Liver (tissue), 9 donors: ENCODE measurements around the gene SHCBP1. TPM values are rescaled to one million over a fixed set of nuclear protein-coding genes. Genes with fewer than 3 reads are reported as not detected.

Experiments used
- DNase-seq: peaks from one replicate; pipeline ENCODE4 v3.0.0-alpha.2; 2017; ENCODE audit warnings: low spot score
- H3K27ac ChIP-seq, 2 donors: one replicate each; pipeline ENCODE4 v1.7.0; 2013; ENCODE audit warnings: inconsistent platforms in 2 of 2, low read length in 2 of 2, control low read depth in 1 of 2, low read depth in 1 of 2, mild to moderate bottlenecking in 1 of 2
- H3K27me3 ChIP-seq, 4 donors: one replicate each; pipeline versions ENCODE4 v1.6.1 to v1.7.0; 2013; ENCODE audit warnings: low read length in 3 of 4, inconsistent platforms in 1 of 4, mild to moderate bottlenecking in 1 of 4, moderate library complexity in 1 of 4; ENCODE audit not compliant: control insufficient read depth in 4 of 4, insufficient read depth in 4 of 4
- H3K36me3 ChIP-seq, 4 donors: one replicate each; pipeline versions ENCODE4 v1.6.1 to v1.7.0; 2013; ENCODE audit warnings: low read length in 3 of 4, mild to moderate bottlenecking in 3 of 4, low read depth in 1 of 4, moderate library complexity in 1 of 4; ENCODE audit not compliant: control insufficient read depth in 4 of 4, insufficient read depth in 3 of 4
- H3K4me1 ChIP-seq, 4 donors: one replicate each; pipeline versions ENCODE4 v1.6.1 to v1.7.0; 2013; ENCODE audit warnings: low read length in 3 of 4, mild to moderate bottlenecking in 3 of 4, moderate library complexity in 1 of 4; ENCODE audit not compliant: control insufficient read depth in 4 of 4, insufficient read depth in 4 of 4
- H3K4me3 ChIP-seq, 3 donors: one replicate each; pipeline versions ENCODE4 v1.6.1 to v1.7.0; 2013; ENCODE audit warnings: low read length in 3 of 3, control low read depth in 1 of 3, low read depth in 1 of 3, mild to moderate bottlenecking in 1 of 3
- H3K9ac ChIP-seq, 2 donors: one replicate each; pipeline ENCODE4 v1.7.0; 2013; ENCODE audit warnings: low read length in 2 of 2, mild to moderate bottlenecking in 2 of 2, moderate library complexity in 2 of 2, control low read depth in 1 of 2, low read depth in 1 of 2
- H3K9me3 ChIP-seq, 4 donors: one replicate each; pipeline versions ENCODE4 v1.6.1 to v1.7.0; 2013; ENCODE audit warnings: low read length in 3 of 4; ENCODE audit not compliant: control insufficient read depth in 4 of 4
- EGR1 ChIP-seq, 2 donors: IDR thresholded peaks; 2 replicates each; pipeline ENCODE4 v1.6.1; 2016 to 2018; ENCODE audit warnings: antibody characterized with exemption in 2 of 2, low read depth in 2 of 2
- FOXA1 ChIP-seq: IDR thresholded peaks from 2 replicates; pipeline ENCODE4 v1.6.1; 2016; ENCODE audit warnings: antibody characterized with exemption
- FOXA2 ChIP-seq: IDR thresholded peaks from 2 replicates; pipeline ENCODE4 v1.6.1; 2016; ENCODE audit warnings: antibody characterized with exemption
- GABPA ChIP-seq, 2 donors: IDR thresholded peaks in 1 of 2; conservative IDR thresholded peaks in 1 of 2; 2 replicates each; pipeline ENCODE4 v1.6.1; 2016; ENCODE audit warnings: antibody characterized with exemption in 2 of 2, mild to moderate bottlenecking in 1 of 2, moderate library complexity in 1 of 2
- HNF4A ChIP-seq, 2 donors: conservative IDR thresholded peaks; 2 replicates each; pipeline ENCODE4 v1.6.1; 2016; ENCODE audit warnings: antibody characterized with exemption in 2 of 2, mild to moderate bottlenecking in 2 of 2
- HNF4G ChIP-seq: IDR thresholded peaks from 2 replicates; pipeline ENCODE4 v1.6.1; 2016; ENCODE audit warnings: antibody characterized with exemption
- JUND ChIP-seq, 2 donors: IDR thresholded peaks; 2 replicates each; pipeline ENCODE4 v1.6.1; 2016; ENCODE audit warnings: antibody characterized with exemption in 2 of 2
- NR2F2 ChIP-seq: IDR thresholded peaks from 2 replicates; pipeline ENCODE4 v1.6.1; 2016; ENCODE audit warnings: antibody characterized with exemption
- RAD21 ChIP-seq, 2 donors: IDR thresholded peaks; 2 replicates each; pipeline ENCODE4 v1.6.1; 2016; ENCODE audit warnings: antibody characterized with exemption in 2 of 2, mild to moderate bottlenecking in 2 of 2
- RXRA ChIP-seq, 2 donors: IDR thresholded peaks; 2 replicates each; pipeline ENCODE4 v1.6.1; 2017 to 2018; ENCODE audit warnings: antibody characterized with exemption in 2 of 2, mild to moderate bottlenecking in 1 of 2
- SP1 ChIP-seq: IDR thresholded peaks from 2 replicates; pipeline ENCODE4 v1.6.1; 2018; ENCODE audit warnings: antibody characterized with exemption, mild to moderate bottlenecking
- TAF1 ChIP-seq: conservative IDR thresholded peaks from 2 replicates; pipeline ENCODE4 v1.6.1; 2016; ENCODE audit warnings: antibody characterized with exemption, mild to moderate bottlenecking
- YY1 ChIP-seq: IDR thresholded peaks from 2 replicates; pipeline ENCODE4 v1.6.1; 2016; ENCODE audit warnings: antibody characterized with exemption, mild to moderate bottlenecking
- WGBS: extraction: QIAGEN DNeasy Blood & Tissue Kit; methylation state at CpG from one replicate; pipeline ENCODE4 v1.1.7; 2013; 5-methylcytosine and 5-hydroxymethylcytosine counted together
- polyA plus RNA-seq, 2 donors: library from polyadenylated mRNA; stranded (reverse) in 1 of 2; unstranded in 1 of 2; fragments of 200-250 nt in 1 of 2; fragments of >200 nt in 1 of 2; fragmentation: Nextera tagmentation in 1 of 2; extraction: Ambion mirVana in 1 of 2; gene quantifications; one replicate each; pipeline versions ENCODE4 v1.2.1 to v1.2.3, GENCODE V29; 2013 to 2015
- total RNA-seq, 2 donors: library from RNA; depleted of rRNA; stranded (reverse); fragments of >200 nt; gene quantifications; one replicate each; pipeline ENCODE4 v1.2.3, GENCODE V29; 2014
- TF ChIP-seq, protein P1 (sequence below): IDR thresholded peaks from 2 replicates; pipeline ENCODE4 v1.6.1; 2016; ENCODE audit warnings: antibody characterized with exemption, mild to moderate bottlenecking
- TF ChIP-seq, protein P2 (sequence below): IDR thresholded peaks from 2 replicates; pipeline ENCODE4 v1.6.1; 2016; ENCODE audit warnings: antibody characterized with exemption
- TF ChIP-seq, protein P3 (sequence below): fragments of 150-350 bp; IDR thresholded peaks from 2 replicates; pipeline ENCODE4 v1.5.1; 2017; ENCODE audit warnings: improper control_type of control experiment, low read depth, low read length; ENCODE audit not compliant: missing input control
- donor health status: healthy.
- donor health status: healthy.
- donor health status: healthy.
- donor health status: healthy.
- donor health status: healthy.

The SHCBP1 gene
- total and polyA plus RNA-seq, 4 donors: 0.25 to 21.2 (median 0.47) TPM

DNA sequence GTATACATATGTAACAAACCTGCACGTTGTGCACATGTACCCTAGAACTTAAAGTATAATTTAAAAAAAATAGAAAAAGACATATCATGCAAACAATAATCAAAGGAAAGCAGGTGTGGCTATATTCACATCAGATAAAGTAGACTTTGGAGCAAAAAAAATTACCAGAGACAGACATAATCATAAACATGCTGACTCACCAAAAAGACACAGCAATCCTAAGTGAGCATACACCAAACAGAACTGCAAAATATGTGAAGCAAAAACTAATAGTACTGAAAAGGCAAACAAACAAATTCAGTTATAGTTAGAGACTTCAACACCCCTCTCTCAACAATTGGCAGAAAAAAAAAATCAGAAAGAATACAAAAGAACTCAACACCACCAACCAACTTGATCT, 29.9 kb downstream of the SHCBP1 start:
- H3K4me3 ChIP-seq: no peak overlapping the region
- WGBS: 93% methylated on average over 1 of the region's 1 CpG
- TF ChIP-seq, protein P1, sequence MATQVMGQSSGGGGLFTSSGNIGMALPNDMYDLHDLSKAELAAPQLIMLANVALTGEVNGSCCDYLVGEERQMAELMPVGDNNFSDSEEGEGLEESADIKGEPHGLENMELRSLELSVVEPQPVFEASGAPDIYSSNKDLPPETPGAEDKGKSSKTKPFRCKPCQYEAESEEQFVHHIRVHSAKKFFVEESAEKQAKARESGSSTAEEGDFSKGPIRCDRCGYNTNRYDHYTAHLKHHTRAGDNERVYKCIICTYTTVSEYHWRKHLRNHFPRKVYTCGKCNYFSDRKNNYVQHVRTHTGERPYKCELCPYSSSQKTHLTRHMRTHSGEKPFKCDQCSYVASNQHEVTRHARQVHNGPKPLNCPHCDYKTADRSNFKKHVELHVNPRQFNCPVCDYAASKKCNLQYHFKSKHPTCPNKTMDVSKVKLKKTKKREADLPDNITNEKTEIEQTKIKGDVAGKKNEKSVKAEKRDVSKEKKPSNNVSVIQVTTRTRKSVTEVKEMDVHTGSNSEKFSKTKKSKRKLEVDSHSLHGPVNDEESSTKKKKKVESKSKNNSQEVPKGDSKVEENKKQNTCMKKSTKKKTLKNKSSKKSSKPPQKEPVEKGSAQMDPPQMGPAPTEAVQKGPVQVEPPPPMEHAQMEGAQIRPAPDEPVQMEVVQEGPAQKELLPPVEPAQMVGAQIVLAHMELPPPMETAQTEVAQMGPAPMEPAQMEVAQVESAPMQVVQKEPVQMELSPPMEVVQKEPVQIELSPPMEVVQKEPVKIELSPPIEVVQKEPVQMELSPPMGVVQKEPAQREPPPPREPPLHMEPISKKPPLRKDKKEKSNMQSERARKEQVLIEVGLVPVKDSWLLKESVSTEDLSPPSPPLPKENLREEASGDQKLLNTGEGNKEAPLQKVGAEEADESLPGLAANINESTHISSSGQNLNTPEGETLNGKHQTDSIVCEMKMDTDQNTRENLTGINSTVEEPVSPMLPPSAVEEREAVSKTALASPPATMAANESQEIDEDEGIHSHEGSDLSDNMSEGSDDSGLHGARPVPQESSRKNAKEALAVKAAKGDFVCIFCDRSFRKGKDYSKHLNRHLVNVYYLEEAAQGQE: no peak
- H3K9ac ChIP-seq: no peak overlapping the region
- no peaks in the 10 kb centered on the region for H3K27me3 ChIP-seq
- DNase-seq: no peak
- H3K4me1 ChIP-seq: no peaks in the 10 kb centered on the region
- H3K9me3 ChIP-seq: no peaks in the 10 kb centered on the region
- no peak overlapping the region for H3K27ac ChIP-seq
- H3K36me3 ChIP-seq: no peaks in the 10 kb centered on the region

DNA sequence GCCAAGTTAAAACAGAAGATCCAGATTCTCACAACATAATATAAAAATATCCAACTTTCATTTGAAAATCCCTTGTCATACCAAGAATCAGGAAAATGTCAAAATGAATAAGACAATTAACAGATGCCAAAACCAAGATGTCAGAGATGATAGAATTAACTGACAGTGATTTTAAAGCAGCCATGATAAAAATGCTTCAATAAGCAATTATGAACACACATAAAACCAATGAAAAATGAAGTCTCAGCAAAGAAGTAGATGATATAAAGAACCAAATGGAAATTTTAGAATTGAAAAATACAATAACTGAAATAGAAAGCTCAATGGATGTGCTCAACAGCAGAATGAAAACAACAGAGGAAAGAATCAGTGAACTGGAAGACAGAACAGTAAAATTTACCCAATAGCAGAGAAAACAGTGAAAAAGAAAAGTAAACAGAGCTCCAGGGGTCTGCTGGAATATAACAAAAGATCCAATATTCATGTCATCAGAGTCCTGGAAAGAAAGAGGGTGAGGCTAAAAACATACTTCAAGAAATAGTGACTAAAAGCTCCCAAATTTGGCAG, 35.1 kb downstream of the SHCBP1 start:
- Histone ChIP-seq H3K27ac (no peak overlapping the region), H3K27me3 (no peaks in the 10 kb centered on the region), H3K4me3 (no peak overlapping the region), H3K36me3 (no peaks in the 10 kb centered on the region), H3K9me3 (peaks cover 0 to 3% (median 1%) of the 10 kb centered on the region in 4 donors), H3K9ac (no peak overlapping the region), H3K4me1 (no peaks in the 10 kb centered on the region)
- no peak for DNase-seq
- TF ChIP-seq HNF4G (no peak), NR2F2 (no peak), RXRA (IDR thresholded peaks at IDR 0.05) (no peak), JUND (IDR thresholded peaks at IDR 0.05) (no peak), EGR1 (IDR thresholded peaks at IDR 0.05; ENCODE audit: low read depth in 2 of 2) (no peak), HNF4A (conservative IDR thresholded peaks at IDR 0.05) (no peak), GABPA (IDR thresholded peaks at IDR 0.05 in 1 of 2, conservative IDR thresholded peaks at IDR 0.05 in 1 of 2) (no peak), YY1 (no peak), FOXA1 (no peak), SP1 (no peak), TAF1 (no peak), FOXA2 (no peak), RAD21 (IDR thresholded peaks at IDR 0.05) (no peak)
- TF ChIP-seq, protein P1: no peak
- TF ChIP-seq, protein P2, sequence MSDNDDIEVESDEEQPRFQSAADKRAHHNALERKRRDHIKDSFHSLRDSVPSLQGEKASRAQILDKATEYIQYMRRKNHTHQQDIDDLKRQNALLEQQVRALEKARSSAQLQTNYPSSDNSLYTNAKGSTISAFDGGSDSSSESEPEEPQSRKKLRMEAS: no peak
- TF ChIP-seq, protein P3, sequence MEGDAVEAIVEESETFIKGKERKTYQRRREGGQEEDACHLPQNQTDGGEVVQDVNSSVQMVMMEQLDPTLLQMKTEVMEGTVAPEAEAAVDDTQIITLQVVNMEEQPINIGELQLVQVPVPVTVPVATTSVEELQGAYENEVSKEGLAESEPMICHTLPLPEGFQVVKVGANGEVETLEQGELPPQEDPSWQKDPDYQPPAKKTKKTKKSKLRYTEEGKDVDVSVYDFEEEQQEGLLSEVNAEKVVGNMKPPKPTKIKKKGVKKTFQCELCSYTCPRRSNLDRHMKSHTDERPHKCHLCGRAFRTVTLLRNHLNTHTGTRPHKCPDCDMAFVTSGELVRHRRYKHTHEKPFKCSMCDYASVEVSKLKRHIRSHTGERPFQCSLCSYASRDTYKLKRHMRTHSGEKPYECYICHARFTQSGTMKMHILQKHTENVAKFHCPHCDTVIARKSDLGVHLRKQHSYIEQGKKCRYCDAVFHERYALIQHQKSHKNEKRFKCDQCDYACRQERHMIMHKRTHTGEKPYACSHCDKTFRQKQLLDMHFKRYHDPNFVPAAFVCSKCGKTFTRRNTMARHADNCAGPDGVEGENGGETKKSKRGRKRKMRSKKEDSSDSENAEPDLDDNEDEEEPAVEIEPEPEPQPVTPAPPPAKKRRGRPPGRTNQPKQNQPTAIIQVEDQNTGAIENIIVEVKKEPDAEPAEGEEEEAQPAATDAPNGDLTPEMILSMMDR: no peak
